VCaP (cell line): ENCODE data around the gene GHITM.

Experiments
- H3K27ac ChIP-seq: fragments of 450-650 bp; 2 replicates; pipeline ENCODE4 v1.5.1; 2017
- TF ChIP-seq, protein P1 (sequence below): fragments of 450-650 bp; conservative IDR thresholded peaks from 2 replicates; pipeline ENCODE4 v1.5.1; 2017; ENCODE audit warnings: mild to moderate bottlenecking, moderate library complexity

The GHITM gene

DNA sequence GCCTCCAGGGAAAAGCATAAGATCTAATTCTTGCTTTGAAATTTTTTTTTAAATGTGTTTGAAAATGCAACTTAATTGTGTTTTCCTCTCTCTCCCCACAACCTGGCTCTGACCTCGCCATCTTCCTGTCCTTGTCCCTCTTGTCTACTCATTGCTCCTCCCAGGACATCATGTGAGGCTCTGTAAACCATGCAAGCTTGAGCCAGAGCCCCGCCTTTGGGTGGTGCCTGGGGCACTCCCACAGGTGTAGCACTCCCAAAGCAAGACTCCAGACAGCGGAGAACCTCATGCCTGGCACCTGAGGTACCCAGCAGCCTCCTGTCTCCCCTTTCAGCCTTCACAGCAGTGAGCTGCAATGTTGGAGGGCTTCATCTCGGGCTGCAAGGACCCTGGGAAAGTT is 45.2 kb downstream of the GHITM start:
- TF ChIP-seq, protein P1, sequence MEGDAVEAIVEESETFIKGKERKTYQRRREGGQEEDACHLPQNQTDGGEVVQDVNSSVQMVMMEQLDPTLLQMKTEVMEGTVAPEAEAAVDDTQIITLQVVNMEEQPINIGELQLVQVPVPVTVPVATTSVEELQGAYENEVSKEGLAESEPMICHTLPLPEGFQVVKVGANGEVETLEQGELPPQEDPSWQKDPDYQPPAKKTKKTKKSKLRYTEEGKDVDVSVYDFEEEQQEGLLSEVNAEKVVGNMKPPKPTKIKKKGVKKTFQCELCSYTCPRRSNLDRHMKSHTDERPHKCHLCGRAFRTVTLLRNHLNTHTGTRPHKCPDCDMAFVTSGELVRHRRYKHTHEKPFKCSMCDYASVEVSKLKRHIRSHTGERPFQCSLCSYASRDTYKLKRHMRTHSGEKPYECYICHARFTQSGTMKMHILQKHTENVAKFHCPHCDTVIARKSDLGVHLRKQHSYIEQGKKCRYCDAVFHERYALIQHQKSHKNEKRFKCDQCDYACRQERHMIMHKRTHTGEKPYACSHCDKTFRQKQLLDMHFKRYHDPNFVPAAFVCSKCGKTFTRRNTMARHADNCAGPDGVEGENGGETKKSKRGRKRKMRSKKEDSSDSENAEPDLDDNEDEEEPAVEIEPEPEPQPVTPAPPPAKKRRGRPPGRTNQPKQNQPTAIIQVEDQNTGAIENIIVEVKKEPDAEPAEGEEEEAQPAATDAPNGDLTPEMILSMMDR = no peak
- H3K27ac ChIP-seq = no peak overlapping the region

DNA sequence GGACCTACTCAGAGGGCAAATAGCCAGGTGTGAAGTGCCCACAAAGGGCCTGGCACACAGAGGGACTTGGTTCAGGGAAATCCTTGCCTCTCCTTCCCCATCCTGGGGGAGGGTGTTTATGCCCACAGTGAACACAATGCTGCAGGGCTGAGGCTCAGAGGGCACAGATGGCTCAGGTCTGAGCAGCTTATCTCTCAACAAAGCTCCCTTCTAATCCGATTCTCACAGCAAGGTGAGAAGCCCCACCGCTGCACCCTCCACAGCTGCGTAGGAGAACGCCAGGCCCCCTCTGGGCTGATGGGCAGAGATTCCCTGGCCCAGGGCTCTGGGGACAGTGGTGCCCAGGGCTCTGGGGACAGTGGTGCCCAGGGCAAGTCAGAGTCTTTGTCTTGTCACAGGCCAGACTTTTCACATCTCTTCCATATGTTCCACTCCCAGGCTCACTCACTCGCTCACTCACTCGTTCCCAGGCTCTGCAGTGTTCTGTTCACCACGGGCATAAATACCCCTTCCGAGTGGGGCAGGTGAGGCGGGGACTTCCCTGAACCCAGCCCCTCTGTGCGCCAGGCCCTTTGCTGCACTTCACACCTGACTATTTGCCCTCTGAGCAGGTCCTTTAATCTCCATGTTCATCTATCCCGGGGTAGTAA is 46.3 kb downstream of the GHITM start:
- TF ChIP-seq, protein P1 = no peak
- no peak overlapping the region for H3K27ac ChIP-seq

DNA sequence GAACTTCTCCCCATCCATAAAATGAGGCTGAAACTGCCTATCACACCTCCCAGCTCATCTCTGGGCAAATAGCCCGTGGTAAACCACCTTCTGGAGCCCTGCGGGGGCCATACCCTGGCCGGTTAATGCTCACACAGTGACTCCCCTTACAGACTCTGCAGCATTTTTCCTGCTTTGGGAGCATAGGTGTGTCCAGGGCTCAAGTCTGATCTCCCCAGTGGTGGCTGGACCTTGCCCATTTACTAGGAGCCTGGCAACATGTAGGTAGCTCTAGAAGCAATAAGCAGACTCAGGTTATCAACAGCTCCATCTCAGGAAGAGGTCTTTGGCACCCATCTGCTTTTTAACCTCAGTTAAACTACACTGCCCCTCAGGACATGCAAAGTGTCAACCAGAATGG is 49.5 kb downstream of the GHITM start:
- H3K27ac ChIP-seq = no peak overlapping the region
- TF ChIP-seq, protein P1 = no peak

DNA sequence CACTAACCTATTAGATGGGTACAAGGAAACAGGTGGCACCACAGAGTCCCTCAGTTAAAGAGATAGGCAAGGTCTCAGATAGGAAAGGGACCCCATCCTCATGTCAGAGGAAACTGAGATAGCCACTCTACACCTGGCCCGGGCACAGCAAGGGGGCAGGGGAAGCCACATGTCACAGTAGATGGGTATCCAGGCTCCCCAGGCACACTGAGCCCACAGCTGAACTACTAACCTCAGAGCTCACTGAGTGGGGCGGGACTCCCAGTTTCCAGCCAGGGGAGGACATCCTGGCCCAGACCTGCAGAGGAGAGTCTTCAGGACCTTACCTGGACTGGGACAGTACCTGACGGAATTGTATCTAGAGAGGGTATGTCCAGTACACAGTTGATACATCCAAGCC is 51.3 kb downstream of the GHITM start:
- TF ChIP-seq, protein P1 = no peak
- H3K27ac ChIP-seq = no peak overlapping the region

DNA sequence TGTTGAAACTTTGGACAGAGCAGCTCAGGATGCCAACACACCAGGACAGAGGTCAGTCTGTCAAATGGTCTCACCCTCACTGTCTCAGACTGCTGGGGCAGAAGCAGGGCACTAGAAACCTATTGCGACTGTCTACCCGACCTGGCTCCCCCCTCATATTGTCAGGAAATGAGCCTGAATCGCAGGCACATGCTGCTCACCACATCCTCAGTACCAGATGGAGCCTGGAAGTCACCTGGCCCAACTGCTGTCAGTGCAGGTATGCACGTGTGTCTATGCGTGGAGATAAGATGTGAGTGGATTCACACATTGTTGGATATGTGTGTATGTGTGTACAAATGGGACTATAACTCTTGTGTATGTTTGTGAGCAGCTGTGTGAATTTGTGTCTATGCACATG is 51.8 kb downstream of the GHITM start:
- H3K27ac ChIP-seq = no peak overlapping the region
- TF ChIP-seq, protein P1 = no peak

DNA sequence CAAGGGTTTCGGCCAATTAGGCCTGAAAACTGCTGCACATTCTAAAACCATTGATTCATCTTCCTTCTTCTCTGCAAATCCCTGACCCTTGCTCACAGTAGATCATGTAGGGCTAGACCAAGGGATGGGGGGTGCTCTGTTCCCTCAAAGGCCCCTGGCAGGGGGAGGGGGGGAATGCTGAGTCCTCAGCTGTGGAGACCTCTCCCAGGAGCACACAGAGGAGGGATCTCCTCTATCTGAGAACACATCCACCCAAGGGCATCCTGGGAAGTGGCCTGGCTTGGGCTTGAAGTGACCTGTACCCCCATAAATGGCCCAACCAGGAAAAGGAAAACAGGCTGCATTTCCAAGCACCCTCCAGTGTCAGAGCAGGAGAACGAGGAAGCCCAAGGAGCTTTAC is 54.0 kb downstream of the GHITM start:
- TF ChIP-seq, protein P1 = no peak
- no peak overlapping the region for H3K27ac ChIP-seq

DNA sequence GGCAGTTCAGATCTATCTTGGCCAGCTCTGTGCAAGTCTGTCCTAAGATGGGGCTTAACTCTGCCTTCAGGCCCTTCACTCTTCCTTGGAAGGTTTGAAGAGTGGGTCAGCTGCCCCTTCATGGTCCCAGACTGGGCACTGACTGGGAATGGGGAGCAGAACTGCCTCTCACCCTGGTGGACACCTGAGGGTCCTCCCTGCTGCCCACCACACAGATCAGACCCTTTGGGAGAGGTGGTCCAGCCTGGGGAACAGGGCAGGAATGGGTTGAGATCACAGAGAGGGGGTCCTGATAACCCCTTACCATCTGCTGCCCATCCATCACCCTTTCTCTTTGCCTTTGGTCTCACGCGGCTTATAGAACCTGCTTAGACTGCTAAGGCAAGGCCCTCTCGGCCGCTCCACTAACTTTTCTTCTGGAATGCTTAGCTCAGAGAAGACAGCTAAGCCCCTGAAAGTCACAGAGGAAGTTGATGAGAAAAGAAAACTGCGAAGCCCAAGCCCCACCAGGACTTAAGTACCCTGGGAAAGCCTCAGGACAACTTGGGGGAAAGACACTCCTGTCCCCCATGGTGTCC is 54.6 kb downstream of the GHITM start:
- no peak overlapping the region for H3K27ac ChIP-seq
- TF ChIP-seq, protein P1 = no peak
